ENCODE results near the gene DMAP1. TPM values are rescaled to one million over a fixed set of nuclear protein-coding genes. Genes with fewer than 3 reads are reported as not detected.
"Not testable (repeated sequence)": the region's sequence is repeated elsewhere in the genome, so short reads cannot be mapped to it uniquely, and the experiment has no call there.

Gene DMAP1, protein sequence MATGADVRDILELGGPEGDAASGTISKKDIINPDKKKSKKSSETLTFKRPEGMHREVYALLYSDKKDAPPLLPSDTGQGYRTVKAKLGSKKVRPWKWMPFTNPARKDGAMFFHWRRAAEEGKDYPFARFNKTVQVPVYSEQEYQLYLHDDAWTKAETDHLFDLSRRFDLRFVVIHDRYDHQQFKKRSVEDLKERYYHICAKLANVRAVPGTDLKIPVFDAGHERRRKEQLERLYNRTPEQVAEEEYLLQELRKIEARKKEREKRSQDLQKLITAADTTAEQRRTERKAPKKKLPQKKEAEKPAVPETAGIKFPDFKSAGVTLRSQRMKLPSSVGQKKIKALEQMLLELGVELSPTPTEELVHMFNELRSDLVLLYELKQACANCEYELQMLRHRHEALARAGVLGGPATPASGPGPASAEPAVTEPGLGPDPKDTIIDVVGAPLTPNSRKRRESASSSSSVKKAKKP
- 10 to 100 TPM; 23.0 to 32.1 TPM for total RNA-seq

DNA sequence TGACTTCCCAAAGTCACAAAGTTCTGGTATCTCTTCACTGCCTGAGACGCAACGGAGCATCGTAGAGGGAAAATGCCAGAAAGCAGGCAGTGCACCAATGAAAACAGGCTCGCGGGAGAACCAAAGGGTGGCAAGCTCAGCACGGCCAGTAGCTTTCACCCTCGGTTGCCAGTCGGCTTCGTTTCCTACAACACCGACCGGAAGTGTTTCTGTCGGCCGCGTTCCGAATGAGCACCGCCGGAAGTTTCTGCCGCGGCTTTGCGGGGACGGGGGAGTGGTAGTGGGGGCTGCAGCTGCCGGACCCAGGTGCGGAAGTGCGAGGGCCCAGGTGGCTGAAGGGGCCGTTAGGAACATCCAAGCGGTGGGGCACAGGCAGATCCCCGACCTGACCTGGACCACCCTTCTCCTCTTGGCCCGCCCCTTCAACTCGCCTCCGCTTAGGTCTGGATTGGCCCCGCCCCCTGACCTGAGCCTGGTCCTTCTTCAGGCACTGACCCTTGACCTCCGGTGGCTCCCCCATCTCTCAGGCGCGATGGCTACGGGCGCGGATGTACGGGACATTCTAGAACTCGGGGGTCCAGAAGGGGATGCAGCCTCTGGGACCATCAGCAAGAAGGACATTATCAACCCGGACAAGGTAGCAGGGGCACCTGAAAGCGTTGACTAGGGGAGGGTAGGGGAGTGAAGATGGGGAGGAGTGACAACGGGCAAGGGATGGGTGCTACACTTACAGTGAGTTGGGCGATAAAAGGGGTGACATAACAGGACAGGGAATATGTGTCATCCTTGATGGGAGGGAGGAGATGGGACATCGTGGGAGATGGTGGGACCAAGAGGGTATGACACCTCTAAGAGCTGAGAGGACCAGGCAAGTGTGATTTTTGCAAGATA is at the start of gene DMAP1:
Gene DMAP1, plus strand, starts transcription at position 250 of the 891 bp plus-strand sequence. Its CDS starts 283 bp downstream, at position 533.
- peak; percentile 92 for DNase-seq (ENCODE audit: low spot score)
- TF ChIP-seq, protein P1, sequence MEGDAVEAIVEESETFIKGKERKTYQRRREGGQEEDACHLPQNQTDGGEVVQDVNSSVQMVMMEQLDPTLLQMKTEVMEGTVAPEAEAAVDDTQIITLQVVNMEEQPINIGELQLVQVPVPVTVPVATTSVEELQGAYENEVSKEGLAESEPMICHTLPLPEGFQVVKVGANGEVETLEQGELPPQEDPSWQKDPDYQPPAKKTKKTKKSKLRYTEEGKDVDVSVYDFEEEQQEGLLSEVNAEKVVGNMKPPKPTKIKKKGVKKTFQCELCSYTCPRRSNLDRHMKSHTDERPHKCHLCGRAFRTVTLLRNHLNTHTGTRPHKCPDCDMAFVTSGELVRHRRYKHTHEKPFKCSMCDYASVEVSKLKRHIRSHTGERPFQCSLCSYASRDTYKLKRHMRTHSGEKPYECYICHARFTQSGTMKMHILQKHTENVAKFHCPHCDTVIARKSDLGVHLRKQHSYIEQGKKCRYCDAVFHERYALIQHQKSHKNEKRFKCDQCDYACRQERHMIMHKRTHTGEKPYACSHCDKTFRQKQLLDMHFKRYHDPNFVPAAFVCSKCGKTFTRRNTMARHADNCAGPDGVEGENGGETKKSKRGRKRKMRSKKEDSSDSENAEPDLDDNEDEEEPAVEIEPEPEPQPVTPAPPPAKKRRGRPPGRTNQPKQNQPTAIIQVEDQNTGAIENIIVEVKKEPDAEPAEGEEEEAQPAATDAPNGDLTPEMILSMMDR (IDR thresholded peaks at IDR 0.05): peak in 1 of 2 donors; percentile 35
- H3K4me1 ChIP-seq: peaks cover 0 to 19% of the 10 kb centered on the region in 2 donors
- H3K27me3 ChIP-seq: no peaks in the 10 kb centered on the region
- H3K9me3 ChIP-seq: no peaks in the 10 kb centered on the region
- H3K27ac ChIP-seq: peak within 1 kb of the TSS; percentile 73 to 84
- peak within 1 kb of the TSS; percentile 83 to 93 for H3K4me3 ChIP-seq
- H3K36me3 ChIP-seq: peaks cover 6% of the 10 kb centered on the region

DNA sequence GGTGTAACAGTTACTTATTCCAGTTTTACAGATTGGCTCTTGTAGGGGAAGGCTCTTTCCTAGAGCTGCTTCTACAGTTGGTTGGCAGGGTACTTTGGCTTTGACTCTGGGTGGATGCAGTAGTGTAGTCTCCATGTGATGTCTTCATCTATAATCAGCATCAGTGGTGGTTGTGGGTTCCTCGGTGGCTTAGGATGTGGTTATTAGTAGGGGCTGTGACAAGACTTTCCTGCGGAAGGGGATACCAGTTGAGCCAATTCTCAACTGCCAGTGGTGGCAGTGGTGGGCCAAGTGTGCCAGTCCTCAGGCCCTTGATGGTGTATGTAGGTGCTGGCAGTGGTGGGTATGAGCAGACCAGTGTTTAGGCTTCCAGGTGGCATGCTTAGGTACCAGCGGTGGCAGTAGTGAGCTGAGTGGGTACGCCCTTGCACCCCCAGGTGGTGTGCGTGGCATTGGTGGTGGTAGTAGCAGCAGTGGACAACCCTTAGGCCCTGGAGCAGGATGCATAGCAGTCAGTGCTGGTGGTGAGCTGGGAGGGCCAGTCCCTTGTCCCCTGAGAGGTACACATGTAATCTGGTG is 44.7 kb upstream of the DMAP1 start:
- no peak overlapping the region for H3K4me3 ChIP-seq
- H3K27me3 ChIP-seq: no peaks in the 10 kb centered on the region
- no peak for DNase-seq (ENCODE audit: low spot score)
- TF ChIP-seq, protein P1 (IDR thresholded peaks at IDR 0.05): no peak
- no peaks in the 10 kb centered on the region for H3K4me1 ChIP-seq
- H3K36me3 ChIP-seq: no peaks in the 10 kb centered on the region
- peaks cover 0 to 2% of the 10 kb centered on the region in 2 donors for H3K9me3 ChIP-seq
- H3K27ac ChIP-seq: no peak overlapping the region

DNA sequence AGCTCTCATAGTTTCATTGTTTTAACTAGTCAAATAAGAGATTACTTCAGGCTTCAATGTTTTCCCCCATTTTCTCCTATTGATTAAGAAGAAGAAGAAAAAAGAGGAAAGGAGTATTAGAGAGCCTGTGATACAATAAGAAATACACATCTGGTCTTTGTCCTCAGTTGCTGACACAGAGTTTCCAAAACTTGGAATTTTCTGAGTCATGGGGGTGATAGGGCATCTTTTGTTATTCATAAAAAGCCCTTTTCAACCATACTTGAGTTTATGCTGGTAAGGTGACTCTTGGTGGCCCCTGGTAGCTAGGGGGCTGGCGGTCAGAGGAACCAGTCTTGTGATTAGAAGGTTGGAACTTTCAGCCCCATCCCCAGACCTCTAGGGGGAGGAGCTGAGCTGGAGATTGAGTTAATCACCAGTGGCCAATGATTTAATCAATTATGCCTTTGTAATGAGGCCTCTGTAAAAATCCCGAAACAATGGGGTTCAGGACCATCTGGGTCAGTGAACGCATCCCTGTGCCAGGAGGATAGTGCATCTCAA is 42.9 kb upstream of the DMAP1 start:
- Histone ChIP-seq H3K4me3 (no peak overlapping the region), H3K36me3 (no peaks in the 10 kb centered on the region), H3K4me1 (no peaks in the 10 kb centered on the region), H3K9me3 (peaks cover 2% of the 10 kb centered on the region in 2 donors), H3K27me3 (no peaks in the 10 kb centered on the region), H3K27ac (no peak overlapping the region)
- TF ChIP-seq, protein P1 (IDR thresholded peaks at IDR 0.05): no peak
- DNase-seq (ENCODE audit: low spot score): no peak

DNA sequence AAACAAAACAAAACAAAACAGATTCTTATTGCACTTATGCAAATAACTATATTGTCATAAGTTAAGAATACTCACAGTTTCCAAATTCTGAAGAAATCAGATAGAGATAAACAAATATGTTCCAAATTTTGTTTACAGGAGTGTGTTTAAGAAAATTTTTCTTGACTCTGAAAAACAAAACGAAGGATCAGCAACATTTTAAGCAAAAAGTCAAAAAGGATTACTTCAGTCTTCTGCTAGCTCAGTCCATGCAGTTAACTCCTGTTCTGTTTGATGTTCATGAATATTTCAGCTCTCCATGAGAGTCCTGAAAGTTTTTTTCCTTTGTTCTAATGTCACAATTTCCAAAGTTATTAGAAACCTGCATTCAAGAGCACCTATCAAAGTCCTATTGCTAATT is 38.6 kb upstream of the DMAP1 start:
- Histone ChIP-seq H3K4me3 (no peak overlapping the region), H3K27ac (no peak overlapping the region), H3K36me3 (no peaks in the 10 kb centered on the region), H3K4me1 (no peaks in the 10 kb centered on the region), H3K9me3 (peaks cover 0 to 2% of the 10 kb centered on the region in 2 donors), H3K27me3 (no peaks in the 10 kb centered on the region)
- no peak for DNase-seq (ENCODE audit: low spot score)
- TF ChIP-seq, protein P1 (IDR thresholded peaks at IDR 0.05): no peak

DNA sequence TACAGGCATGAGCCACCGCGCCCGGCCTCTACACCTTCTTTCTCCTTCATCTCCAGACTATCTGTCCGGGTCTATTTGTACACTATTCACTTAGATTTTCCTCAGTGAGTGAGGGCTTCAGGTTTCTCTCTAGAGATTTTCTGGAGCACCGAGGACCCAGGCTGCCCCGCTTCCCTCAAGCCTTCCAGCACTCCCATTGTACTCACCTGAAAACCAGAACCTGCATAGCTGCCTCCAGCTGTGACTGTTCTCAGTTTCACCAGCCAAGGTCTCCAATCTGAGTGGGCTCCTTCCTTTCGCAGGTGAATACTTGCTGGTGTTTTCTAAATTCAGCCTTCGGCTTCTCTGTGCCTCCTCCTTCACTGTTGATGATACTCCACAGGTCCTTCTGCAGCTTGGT is 12.9 kb upstream of the DMAP1 start:
- Histone ChIP-seq H3K4me1 (no peaks in the 10 kb centered on the region), H3K36me3 (no peaks in the 10 kb centered on the region), H3K9me3 (no peaks in the 10 kb centered on the region), H3K4me3 (no peak overlapping the region), H3K27me3 (no peaks in the 10 kb centered on the region), H3K27ac (no peak overlapping the region)
- no peak for DNase-seq (ENCODE audit: low spot score)
- TF ChIP-seq, protein P1 (IDR thresholded peaks at IDR 0.05): no peak

DNA sequence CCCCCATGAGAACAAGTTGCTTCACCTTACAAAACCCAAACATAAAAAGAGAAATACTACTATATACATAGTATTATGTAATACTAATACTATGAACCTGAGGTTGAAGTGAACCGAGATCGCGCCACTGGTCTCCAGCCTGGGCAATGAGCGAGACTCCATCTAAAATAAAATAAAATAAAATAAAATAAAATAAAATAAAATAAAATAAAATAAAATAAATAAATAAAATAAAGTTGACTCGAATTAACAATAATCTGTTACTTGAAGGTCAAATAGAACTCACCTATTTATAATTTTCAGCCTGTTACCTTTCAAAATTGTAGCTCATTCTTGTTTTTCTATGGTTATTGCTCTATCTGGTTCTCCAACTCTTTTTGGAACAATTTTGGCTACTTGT is 6.7 kb upstream of the DMAP1 start:
- not testable (repeated sequence) for H3K36me3 ChIP-seq; H3K27ac ChIP-seq; DNase-seq (ENCODE audit: low spot score); H3K4me3 ChIP-seq; H3K27me3 ChIP-seq; H3K4me1 ChIP-seq; H3K9me3 ChIP-seq
